Astrocyte of the cerebellum (primary cell): ENCODE measurements around the gene RNF167.

ENCODE experiments used
- DNase-seq: peaks from one replicate; pipeline ENCODE4 v3.0.0-alpha.2; 2011; ENCODE audit warnings: low read depth
- H3K4me3 ChIP-seq: 2 replicates; pipeline ENCODE4 v1.5.1; 2011; ENCODE audit warnings: mild to moderate bottlenecking, low read depth, low read length, moderate library complexity
- in situ Hi-C: cut with HindIII; loops from 2 replicates; pipeline ENCODE4 v1.10.0; 2017; ENCODE audit warnings: low sequenced_read_pairs
- TF ChIP-seq, protein P1 (sequence below): IDR thresholded peaks from 2 replicates; pipeline ENCODE4 v1.5.1; 2012; ENCODE audit warnings: low read length, low read depth, moderate library complexity, mild to moderate bottlenecking; ENCODE audit errors: missing control alignments

Gene RNF167

GRCh38 chr17:4939546-4939795 is 597 bp upstream of the RNF167 start:
- H3K4me3 ChIP-seq, result peak overlapping the region; percentile 83
- DNase-seq, result no peak
- in situ Hi-C loops, result no loop called here

DNA sequence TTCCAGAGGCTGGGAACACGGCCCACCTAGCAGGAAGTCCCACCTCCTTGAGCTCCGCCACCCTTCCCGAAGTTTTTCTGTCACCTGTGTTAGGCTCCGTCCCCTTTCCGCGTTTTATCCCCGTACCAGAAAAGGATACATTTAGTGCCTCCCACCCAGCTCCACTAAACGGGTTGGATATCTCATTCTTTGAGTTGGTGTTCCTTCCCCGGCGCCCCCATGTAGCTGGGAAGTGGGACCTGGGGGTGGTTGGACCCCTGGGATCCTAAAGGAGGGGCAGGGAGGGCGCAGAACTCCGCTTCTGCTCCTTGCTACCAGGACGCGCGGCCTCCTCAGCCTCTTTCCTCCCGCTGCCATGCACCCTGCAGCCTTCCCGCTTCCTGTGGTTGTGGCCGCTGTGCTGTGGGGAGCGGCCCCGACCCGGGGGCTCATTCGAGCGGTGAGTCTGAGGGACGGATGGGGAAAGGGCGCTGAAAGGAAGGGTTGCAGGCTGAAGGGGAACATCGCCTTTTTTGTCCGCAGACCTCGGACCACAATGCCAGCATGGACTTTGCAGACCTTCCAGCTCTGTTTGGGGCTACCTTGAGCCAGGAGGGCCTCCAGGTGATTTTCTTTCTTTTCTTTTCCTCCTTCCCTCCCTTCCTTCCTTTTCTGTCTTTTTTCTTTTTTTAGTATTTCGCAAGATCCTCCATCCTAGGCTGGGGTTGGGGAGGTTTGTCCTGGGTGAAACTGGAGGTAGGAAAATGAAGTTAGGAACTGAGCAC is 669 bp downstream of the RNF167 start:
- no peak for DNase-seq
- peak overlapping the region; percentile 83 for H3K4me3 ChIP-seq
- TF ChIP-seq, protein P1, sequence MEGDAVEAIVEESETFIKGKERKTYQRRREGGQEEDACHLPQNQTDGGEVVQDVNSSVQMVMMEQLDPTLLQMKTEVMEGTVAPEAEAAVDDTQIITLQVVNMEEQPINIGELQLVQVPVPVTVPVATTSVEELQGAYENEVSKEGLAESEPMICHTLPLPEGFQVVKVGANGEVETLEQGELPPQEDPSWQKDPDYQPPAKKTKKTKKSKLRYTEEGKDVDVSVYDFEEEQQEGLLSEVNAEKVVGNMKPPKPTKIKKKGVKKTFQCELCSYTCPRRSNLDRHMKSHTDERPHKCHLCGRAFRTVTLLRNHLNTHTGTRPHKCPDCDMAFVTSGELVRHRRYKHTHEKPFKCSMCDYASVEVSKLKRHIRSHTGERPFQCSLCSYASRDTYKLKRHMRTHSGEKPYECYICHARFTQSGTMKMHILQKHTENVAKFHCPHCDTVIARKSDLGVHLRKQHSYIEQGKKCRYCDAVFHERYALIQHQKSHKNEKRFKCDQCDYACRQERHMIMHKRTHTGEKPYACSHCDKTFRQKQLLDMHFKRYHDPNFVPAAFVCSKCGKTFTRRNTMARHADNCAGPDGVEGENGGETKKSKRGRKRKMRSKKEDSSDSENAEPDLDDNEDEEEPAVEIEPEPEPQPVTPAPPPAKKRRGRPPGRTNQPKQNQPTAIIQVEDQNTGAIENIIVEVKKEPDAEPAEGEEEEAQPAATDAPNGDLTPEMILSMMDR, result no peak
- in situ Hi-C loops, result no loop called here

More at GRCh38 chr17:4939546-4939795, 597 bp upstream of the RNF167 start:
- TF ChIP-seq, protein P1, result no peak

DNA sequence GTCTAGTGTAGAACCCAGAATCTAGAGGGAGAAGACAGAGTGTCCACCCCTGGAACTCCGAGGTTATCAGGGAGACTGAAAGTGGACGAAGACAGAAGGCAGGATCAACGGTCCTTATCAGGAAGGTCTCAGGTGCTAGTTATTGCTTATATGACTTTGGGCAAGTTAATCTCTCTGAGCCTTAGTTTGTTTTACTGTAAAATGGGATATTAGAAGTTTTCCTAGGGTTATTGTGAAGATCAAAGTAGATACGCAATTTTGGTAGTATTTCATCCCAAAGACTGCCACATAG is 1.2 kb downstream of the RNF167 start:
- in situ Hi-C loops, result no loop called here
- peak overlapping the region; percentile 83 for H3K4me3 ChIP-seq
- TF ChIP-seq, protein P1, result no peak
- DNase-seq, result no peak

GRCh38 chr17:4942760-4943508 is 2.9 kb downstream of the RNF167 start:
- TF ChIP-seq, protein P1, result no peak
- H3K4me3 ChIP-seq, result no peak overlapping the region
- in situ Hi-C loops, result no loop called here
- no peak for DNase-seq

GRCh38 chr17:4944163-4944553 is 4.1 kb downstream of the RNF167 start:
- TF ChIP-seq, protein P1, result no peak
- in situ Hi-C loops, result no loop called here
- H3K4me3 ChIP-seq, result no peak overlapping the region
- DNase-seq, result no peak

GRCh38 chr17:4944554-4945175 is 4.6 kb downstream of the RNF167 start:
- no peak overlapping the region for H3K4me3 ChIP-seq
- no peak for DNase-seq
- TF ChIP-seq, protein P1, result no peak
- in situ Hi-C loops, result no loop called here
